Cardiac fibroblast (primary cell): ENCODE results near the gene LSM14B.
"Not testable (repeated sequence)": the region's sequence is repeated elsewhere in the genome, so short reads cannot be mapped to it uniquely, and the experiment has no call there.

Experiments
- DNase-seq, 2 donors: peaks; one replicate each; pipeline versions ENCODE4 v3.0.0 to v3.0.0-alpha.2; 2010; ENCODE audit warnings: low read depth in 2 of 2
- H3K4me3 ChIP-seq, 2 donors: replicated peaks in 1 of 2; 1 replicate in 1 of 2; 2 replicates in 1 of 2; pipeline ENCODE4 v1.5.1; 2011; ENCODE audit warnings: low read depth in 2 of 2, low read length in 2 of 2, mild to moderate bottlenecking in 2 of 2, moderate library complexity in 1 of 2
- CTCF ChIP-seq: IDR thresholded peaks from one replicate; pipeline ENCODE4 v1.5.1; 2011; ENCODE audit warnings: low read depth, mild to moderate bottlenecking, low read length, inconsistent platforms

Gene LSM14B

DNA sequence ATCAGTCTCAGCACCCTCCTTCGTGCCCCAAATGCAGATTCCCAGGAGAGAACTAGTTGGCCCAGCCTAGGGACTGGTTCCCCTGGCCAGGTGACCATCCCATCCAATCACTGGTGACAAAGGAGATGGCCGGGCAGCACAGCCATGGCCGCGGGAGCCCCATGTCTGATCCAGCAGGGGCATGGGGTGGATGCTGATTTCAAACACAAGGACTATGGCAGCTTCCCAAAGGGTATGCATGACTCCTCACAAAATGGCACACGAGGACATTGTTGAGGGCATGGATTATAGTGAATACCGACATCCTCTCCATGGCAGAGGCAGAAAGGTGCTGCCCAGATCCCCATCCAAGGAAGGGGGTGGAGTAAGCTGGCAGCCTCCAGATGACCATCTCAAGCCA is 9.9 kb upstream of the LSM14B start:
- no peak for DNase-seq
- TF ChIP-seq CTCF, result no peak
- no peak overlapping the region for H3K4me3 ChIP-seq

GRCh38 chr20:62114894-62115293 is 7.4 kb upstream of the LSM14B start:
- no peak overlapping the region for H3K4me3 ChIP-seq
- no peak for TF ChIP-seq CTCF
- no peak for DNase-seq

DNA sequence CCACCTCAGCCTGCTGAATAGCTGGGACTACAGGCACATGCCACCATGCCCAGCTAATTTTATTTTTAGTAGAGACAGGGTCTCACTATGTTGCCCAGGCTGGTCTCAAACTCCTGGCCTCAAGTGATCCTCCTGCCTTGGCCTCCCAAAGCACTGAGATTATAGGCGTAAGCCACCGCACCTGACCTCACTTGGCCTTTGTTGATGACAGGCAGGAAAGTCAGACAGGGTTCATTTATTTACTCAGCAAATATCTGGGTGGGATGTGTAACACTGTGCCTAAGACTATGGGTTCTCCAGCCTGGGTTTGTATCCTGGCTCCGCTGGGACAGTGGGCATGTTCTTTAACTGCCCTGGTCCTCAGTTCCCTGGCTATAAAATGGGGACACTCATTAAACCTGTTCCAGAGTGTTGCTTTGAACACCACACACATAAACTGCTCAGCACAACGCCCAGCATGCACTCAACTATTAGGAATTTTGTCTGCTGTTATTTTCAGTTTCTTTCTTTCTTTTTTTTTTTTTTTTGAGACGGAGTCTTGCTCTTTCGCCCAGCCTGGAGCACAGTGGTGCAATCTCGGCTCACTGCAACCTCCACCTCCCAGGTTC is 6.4 kb upstream of the LSM14B start:
- DNase-seq, H3K4me3 ChIP-seq: not testable (repeated sequence)

DNA sequence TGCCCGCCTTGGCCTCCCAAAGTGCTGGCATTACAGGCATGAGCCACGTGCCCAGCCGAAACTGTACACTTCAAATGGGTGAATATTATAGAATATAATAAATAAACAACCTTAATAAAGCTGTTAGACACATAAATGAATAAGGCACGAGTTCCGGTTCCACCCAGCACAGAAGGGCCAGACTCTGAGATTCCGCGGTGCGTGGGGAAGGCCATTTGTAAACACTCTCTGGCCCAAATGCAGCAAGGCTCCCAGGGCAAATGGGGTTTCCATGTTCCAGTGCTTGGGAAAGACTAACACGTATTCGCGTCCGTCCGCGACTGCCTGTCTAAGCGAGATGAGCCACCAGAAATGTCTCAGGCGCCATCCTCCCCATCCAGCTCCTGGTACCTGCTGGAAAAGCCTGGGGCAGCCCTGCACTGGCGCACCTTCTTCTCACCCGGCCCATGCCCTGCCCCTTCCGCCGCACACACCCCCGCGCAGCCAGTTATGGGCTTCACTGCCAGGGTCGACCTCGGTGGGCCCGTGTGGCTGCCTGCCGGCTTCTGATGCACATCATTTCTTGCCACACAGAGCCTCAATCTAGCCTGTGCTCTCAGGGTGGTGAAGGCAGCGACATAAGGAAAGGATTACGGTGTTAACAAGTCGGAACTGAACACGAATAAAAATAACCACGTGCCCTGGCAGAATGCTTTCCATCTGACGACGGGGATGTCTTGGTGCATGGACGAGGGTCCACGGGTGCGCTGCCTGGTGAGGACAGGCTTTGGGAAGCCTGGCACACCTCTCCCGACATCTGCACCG is 5.5 kb upstream of the LSM14B start:
- DNase-seq, result no peak
- no peak overlapping the region for H3K4me3 ChIP-seq
- no peak for TF ChIP-seq CTCF

- no peak overlapping the region for H3K4me3 ChIP-seq
- no peak for TF ChIP-seq CTCF
- no peak for DNase-seq
Measured at GRCh38 chr20:62117362-62117646, 5.0 kb upstream of the LSM14B start.

- DNase-seq, result no peak
- no peak for TF ChIP-seq CTCF
- no peak overlapping the region for H3K4me3 ChIP-seq
Measured at GRCh38 chr20:62117658-62118057, 4.6 kb upstream of the LSM14B start.

- no peak overlapping the region for H3K4me3 ChIP-seq
- TF ChIP-seq CTCF, result no peak
- DNase-seq, result no peak
Measured at GRCh38 chr20:62118113-62119043, 3.9 kb upstream of the LSM14B start.
